GM13977 (cell line): ENCODE measurements around the gene MED13L.
"Not testable (repeated sequence)": the region's sequence is repeated elsewhere in the genome, so short reads cannot be mapped to it uniquely, and the experiment has no call there.

Experiments used
- DNase-seq: peaks from one replicate; pipeline ENCODE4 v3.0.0; 2012; ENCODE audit warnings: low spot score
- CTCF ChIP-seq: IDR thresholded peaks from 2 replicates; pipeline ENCODE4 v1.5.1; 2012; ENCODE audit warnings: mild to moderate bottlenecking, control low read depth; ENCODE audit not compliant: insufficient read depth; ENCODE audit errors: extremely low read depth, missing control alignments
- in situ Hi-C: fragments of 300-500 bp; cut with MboI; formaldehyde crosslinking; loops from one replicate; pipeline ENCODE4 v1.12.0; 2022; ENCODE audit warnings: low sequenced_read_pairs, low pct_unique_long_range_greater_than_20kb, mixed read lengths, inconsistent platforms; ENCODE audit not compliant: unreplicated experiment

MED13L gene

DNA sequence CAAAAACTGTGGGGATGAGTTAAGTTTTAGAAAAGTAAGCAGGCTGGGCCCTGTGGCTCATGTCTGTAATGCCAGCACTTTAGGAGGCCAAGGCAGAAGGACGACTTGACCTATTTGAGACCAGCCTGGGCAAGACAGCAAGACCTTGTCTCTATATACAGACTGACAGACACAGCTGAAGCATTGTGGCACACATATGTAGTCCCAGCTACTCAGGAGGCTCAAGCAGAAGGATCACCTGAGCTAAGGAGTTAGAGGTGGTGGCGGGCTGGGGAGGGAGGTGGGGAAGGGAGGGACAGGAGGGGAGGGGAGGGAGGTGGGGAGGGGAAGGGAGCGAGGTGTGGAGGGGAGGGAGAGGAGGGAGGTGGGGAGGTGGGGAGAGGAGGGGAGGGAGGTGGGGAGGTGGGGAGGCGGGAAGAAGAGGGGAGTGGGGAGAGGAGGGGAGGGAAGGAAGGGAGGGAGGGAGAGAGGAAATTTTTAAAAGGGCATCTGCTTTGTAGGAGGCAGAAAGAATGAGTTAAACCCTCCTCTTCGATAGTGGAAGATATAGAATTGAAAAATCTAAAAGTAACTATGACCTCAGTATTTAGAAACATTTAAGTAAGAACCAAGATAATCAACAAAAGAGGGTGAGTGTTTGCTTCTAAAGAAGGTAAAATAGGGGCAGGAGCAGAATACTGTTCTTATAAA is 30.9 kb downstream of the MED13L start:
- in situ Hi-C loops = no loop called here
- DNase-seq = no peak
- no peak for TF ChIP-seq CTCF

- no peak for DNase-seq
- in situ Hi-C loops = no loop called here
- TF ChIP-seq CTCF = no peak
Measured at GRCh38 chr12:116245189-116245588, 32.3 kb downstream of the MED13L start.

DNA sequence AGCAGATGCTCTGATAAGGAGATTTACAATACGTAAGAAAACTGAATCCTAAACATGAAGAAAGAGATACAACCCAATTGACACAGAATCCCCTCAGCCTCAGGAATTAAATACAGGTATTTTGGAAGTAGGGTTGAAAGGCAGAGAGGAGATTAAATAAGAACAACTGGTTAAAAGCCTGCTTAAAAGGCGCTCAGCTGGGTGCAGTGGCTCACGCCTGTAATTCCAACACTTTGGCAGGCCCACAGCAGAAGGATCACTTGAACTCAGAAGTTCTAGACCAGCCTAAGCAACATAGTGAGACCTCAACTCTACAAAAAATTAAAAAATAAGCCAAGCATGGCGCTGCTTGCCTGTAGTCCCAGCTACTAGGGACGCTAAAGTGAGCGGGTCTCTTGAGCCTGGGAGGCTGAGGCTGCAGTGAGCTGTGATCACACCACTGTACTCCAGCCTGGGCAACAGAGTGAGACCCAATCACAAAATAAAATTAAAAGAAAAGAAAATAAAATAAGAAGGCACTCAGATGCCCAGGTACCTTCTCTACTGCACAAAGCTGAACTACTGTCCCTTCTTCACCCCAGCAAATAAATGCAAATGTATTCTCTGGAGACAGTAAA is 32.9 kb downstream of the MED13L start:
- in situ Hi-C loops = no loop called here
- no peak for DNase-seq
- no peak for TF ChIP-seq CTCF

DNA sequence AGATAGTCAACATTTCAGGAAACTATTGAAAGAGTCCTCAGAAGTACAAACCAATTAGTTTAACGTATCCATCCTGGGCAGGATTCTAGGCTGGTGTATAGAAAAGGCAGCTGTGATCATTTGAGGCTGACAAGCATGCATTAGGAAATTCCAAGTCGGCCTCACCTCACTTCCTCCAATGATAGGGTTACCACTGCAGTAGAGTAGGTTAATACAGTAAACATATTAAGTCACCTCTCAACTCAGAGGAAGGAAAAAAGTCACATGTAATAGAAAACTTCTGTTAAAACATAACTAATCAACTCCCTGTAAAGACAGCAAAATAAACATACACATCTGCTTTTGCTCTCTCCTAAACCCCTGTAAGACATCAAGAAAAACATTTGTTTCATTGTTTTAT is 33.5 kb downstream of the MED13L start:
- no peak for DNase-seq
- in situ Hi-C loops = no loop called here
- no peak for TF ChIP-seq CTCF

- in situ Hi-C loops = no loop called here
- no peak for TF ChIP-seq CTCF
- no peak for DNase-seq
Measured at GRCh38 chr12:116242740-116243139, 34.8 kb downstream of the MED13L start.

GRCh38 chr12:116241157-116241759 is 36.2 kb downstream of the MED13L start:
- TF ChIP-seq CTCF = no peak
- DNase-seq = no peak
- in situ Hi-C loops = no loop called here

DNA sequence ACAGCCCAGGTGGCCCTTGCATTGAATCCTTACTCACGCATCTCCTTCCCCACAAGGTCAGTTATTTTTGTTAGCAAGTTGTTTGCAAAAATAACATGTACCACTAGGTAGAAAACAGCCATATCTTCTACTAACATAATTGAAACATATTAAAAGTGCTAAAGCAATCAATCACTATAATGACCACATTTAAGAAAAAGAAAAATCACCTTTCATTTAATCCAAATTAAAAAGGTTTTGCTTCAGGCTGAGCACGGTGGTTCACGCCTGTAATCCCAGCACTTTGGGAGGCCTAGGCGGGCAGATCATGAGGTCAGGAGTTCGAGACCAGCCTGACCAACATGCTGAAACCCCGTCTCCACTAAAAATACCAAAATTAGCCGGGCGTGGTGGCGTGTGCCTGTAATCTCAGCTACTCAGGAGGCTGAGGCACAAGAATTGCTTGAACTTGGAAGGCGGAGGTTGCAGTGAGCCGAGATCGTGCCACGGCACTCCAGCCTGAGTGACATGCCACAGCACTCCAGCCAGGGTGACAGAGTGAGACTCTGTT is 38.8 kb downstream of the MED13L start:
- DNase-seq, in situ Hi-C loops: not testable (repeated sequence)
